ENCODE results near the gene STX4.

- TF ChIP-seq, protein P1, sequence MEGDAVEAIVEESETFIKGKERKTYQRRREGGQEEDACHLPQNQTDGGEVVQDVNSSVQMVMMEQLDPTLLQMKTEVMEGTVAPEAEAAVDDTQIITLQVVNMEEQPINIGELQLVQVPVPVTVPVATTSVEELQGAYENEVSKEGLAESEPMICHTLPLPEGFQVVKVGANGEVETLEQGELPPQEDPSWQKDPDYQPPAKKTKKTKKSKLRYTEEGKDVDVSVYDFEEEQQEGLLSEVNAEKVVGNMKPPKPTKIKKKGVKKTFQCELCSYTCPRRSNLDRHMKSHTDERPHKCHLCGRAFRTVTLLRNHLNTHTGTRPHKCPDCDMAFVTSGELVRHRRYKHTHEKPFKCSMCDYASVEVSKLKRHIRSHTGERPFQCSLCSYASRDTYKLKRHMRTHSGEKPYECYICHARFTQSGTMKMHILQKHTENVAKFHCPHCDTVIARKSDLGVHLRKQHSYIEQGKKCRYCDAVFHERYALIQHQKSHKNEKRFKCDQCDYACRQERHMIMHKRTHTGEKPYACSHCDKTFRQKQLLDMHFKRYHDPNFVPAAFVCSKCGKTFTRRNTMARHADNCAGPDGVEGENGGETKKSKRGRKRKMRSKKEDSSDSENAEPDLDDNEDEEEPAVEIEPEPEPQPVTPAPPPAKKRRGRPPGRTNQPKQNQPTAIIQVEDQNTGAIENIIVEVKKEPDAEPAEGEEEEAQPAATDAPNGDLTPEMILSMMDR (IDR thresholded peaks at IDR 0.05 in 2 of 3, conservative IDR thresholded peaks at IDR 0.05 in 1 of 3; ENCODE audit: borderline replicate concordance in 1 of 3, insufficient read depth in 1 of 3, low read depth in 2 of 3, low read length in 2 of 3), result no peak
- TF ChIP-seq SIN3A (IDR thresholded peaks at IDR 0.05; ENCODE audit: low read depth) (no peak), MAX (IDR thresholded peaks at IDR 0.05) (no peak), POLR2A (IDR thresholded peaks at IDR 0.05; ENCODE audit: borderline replicate concordance, extremely low read depth, insufficient read depth, insufficient read length) (no peak)
These were observed 4.1 kb upstream of the STX4 start for GRCh38 chr16:31029272-31029671.
